NCI-H2227 treated with DMSO at 0.1 percent for 48 hours (cell line): ENCODE data around the gene METTL16.

Source experiments
- DNase-seq: peaks from one replicate; lab custom pipeline; 2025; lab: John Stamatoyannopoulos, UW

METTL16 gene

GRCh38 chr17:2380226-2380922 is 131.3 kb downstream of the METTL16 start:
- no peak for DNase-seq

- DNase-seq = no peak
Observed at GRCh38 chr17:2379489-2380225, 132.0 kb downstream of the METTL16 start.

DNA sequence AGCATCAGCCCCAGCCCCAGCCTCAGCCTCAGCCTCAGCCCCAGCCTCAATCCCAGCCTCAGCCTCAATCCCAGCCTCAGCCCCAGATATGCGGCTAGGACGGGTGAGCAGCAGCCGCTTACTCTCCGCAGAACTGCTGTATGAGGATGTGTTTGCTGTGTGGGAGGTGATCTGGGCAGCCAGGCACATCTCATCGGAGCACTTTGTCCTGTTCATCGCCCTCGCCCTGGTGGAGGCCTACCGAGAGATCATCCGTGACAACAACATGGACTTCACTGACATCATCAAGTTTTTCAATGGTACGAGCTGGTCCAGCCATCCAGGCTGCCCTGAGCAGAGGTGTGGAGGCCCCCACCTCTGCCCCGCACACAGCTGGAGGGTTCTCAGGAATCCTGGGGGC is 132.8 kb downstream of the METTL16 start:
- no peak for DNase-seq

DNA sequence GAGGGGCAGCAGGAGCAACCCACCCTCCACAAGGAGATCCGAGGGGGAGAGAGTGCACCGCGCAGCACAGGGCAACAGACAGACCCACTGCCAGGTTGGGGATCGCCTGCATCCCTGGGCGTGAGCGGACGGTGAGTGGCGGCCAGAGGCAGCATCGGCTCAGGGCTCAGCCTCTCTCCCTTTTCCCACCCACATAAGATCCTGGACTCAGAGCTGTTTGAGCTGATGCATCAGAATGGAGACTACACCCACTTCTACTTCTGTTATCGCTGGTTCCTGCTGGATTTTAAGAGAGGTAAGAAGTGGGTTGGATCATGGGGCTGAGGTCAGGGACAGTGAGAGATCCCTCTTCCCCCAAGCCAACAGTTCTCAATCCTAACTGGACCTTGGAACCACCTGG is 134.0 kb downstream of the METTL16 start:
- DNase-seq = no peak

- DNase-seq = no peak
Observed at GRCh38 chr17:2376107-2376506, 135.6 kb downstream of the METTL16 start.

DNA sequence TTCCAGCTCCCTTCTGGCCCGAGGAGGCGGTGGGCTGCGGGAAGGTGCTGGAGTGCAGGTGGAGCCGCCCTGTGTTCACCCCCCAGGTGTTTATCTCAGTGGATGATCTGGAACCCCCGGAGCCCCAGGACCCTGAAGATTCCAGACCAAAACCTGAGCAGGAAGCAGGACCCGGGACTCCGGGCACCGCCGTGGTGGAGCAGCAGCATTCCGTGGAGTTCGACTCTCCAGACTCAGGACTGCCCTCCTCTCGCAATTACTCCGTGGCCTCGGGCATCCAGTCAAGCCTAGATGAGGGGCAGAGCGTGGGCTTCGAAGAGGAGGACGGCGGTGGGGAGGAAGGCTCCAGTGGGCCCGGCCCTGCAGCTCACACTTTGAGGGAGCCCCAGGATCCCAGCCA is 136.3 kb downstream of the METTL16 start:
- no peak for DNase-seq

DNA sequence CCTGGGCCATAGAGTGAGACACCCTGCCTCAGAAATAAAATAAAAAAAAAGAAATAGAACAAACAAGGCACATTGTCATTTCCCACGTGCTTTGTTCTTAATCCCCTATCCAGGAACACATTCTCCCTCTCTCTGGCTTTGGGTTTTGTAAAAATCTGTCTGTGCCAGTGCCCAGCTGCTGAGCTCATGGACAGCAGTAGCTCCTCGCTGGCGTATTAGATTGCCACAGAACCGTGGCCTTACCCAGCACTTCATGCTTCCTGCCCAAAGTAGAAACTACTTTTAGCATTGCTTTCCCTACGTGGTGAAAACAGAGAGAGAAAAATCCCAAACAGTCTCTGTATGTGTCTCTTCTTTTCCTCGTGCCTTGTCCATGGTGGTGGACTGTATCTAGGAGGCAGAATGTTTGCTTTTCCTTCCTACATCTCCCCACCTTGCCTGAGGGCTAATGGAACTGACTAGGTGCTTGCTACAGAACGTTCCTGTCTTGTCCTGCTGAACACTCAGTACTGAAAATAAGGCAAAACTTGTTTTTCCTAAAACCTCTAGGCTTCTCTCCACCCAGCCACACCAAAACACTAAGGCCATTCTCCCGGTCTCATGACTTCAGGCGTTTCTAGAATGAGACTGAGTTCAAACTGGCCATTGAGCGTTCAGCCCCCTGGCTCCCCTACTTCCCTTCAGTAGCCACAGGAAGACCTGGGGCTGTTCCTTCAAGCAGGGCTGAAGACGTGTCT is 137.0 kb downstream of the METTL16 start:
- no peak for DNase-seq

DNA sequence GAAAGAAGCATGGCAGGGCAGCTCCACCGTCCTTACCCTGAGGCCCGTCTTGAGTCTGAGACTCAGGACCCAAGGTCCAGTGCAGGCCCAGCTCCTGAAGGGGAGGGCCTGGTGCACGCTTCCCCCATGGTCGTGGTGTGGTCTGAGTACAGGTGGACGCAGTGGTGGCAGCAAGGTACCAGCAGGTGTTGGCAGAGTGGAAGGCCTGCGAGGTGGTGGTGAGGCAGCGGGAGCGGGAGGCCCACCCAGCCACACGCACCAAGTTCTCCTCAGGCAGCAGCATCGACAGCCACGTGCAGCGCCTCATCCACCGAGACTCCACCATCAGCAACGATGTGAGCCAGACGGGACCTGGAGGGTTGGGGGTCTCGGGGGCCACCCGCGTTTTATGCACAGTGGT is 138.5 kb downstream of the METTL16 start:
- DNase-seq = no peak

DNA sequence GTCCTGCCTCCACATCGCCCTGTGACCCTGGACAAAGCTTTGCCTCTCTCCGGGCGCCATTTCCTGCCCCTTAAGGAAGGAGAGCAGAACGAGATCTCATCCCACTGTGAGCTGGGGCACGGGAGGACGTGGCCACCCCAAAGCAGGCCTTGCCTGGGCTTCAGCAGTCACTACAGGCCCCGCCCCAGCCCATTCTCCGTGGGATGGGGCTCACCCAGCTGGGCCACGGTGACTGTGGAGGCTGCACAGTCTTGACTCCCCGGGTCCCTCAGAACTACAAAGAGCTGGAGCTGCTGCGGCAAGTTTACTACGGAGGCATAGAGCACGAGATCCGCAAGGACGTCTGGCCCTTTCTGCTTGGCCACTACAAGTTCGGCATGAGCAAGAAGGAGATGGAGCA is 139.0 kb downstream of the METTL16 start:
- no peak for DNase-seq

- no peak for DNase-seq
Observed at GRCh38 chr17:2372180-2372579, 139.5 kb downstream of the METTL16 start.

- DNase-seq = no peak
Observed at GRCh38 chr17:2371183-2372130, 140.2 kb downstream of the METTL16 start.

- DNase-seq = no peak
Observed at GRCh38 chr17:2370211-2370589, 141.5 kb downstream of the METTL16 start.

DNA sequence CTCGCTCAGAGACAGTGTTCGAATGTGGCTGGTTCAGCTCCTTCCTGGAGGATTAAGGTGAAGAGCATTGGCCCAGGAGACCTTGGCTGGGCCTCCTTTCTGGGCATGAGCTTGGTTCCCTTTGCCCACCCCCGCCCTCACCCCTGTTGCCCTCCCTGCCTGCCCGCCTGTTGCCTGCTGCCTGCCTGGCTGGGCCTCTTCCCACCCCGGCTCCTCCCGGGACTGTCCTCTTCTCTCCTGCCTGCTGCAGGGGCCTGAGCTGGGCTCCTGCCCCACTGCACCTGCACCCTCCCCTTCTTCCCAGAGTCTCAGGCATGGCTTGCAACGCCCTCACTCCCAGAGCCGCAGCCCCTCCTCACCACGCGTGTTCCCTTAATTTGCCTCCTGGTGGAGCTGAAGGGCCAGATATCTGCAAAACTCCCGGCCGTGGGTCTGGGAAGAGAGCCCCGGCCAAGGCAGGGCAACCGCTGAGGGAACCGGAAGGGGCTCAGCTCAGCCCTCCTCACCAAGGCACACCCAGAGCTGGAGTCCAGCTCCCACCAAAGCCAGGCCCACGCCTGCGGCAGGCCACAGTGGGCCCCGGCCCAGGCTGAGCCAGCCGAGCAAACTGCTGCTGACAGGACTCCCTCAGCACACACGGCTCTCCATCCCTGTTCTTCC is 142.0 kb downstream of the METTL16 start:
- DNase-seq = no peak

DNA sequence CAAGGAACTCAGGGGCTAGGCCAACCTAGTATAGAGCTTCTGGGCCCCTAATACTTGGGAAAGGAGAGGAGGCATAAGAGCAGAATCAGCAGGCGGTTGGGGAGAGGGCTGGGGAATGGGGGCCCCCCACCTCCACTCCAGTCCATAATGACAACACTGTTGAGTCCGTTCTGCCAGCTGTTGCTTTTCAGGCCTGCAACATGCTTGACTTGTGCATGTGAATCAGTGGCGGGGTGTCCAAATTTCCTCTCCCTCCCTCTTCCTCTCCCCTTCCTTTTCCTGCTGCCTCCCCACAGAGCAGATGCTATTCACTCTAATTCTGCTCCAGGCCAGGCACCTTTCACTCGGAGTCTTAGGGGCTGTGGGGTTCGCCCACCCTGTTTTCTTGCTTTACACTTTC is 142.6 kb downstream of the METTL16 start:
- no peak for DNase-seq

DNA sequence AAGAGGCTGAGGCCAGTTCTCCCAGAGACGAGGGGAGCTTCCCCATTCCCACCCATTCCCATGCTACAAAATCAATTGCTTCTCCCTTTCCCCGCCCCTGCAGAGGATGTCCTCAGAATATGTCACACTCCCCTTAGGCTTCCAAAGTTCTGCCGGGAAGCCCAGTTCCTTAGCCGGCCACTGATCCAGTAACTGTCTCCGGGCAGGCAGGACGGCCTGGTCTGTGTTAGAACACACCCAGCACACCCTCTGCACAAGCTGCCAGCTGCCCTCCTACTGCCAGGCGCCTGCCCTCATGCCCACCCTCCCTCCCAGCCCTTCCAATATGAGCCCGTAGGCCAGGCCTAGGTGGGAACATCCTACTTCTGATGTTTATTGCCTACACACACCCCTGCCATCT is 143.3 kb downstream of the METTL16 start:
- DNase-seq = no peak

DNA sequence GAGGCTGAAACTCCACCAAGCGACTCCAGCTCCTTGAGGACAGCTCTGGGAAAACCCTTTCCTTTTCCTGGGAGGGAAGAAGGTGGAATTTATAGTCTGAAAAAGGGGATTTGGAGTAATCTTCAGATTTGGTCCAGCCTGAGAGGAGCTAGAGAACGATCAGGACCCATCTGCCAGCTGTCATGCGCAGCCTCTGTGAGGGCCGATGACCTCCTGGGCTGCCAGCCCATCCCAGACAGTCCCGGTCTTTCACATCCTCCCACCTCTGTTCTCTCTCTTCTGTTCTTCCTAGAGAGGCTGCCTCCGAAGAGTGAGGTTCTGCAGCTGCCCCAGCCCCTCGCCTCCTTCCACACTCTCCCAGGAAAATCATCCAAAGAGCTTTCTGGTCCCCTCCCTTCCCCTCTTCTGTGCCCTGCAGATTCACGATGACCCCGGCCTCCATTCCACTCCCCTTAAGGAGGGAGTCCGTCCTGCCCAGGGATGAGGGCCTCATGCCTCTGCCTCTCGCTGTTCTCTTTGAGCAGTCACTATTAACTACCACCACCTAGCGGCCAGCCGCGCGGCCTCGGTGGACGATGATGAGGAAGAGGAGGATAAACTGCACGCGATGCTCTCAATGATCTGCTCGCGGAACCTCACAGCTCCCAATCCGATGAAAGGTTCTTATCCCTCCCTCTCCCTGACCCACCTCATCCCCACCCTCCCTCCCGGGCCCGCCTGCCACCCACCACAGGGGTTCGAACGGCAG is 144.8 kb downstream of the METTL16 start:
- DNase-seq = no peak
